ENCODE data around the gene ECT2L. TPM values are rescaled to one million over a fixed set of nuclear protein-coding genes. Genes with fewer than 3 reads are reported as not detected.
A peak's percentile ranks its signal among the peaks of the same experiment; 100 is the strongest.

ECT2L gene
- total and polyA plus RNA-seq, 2 of the 4 experiments (the other 2 are of a cell fraction), result not detected

DNA sequence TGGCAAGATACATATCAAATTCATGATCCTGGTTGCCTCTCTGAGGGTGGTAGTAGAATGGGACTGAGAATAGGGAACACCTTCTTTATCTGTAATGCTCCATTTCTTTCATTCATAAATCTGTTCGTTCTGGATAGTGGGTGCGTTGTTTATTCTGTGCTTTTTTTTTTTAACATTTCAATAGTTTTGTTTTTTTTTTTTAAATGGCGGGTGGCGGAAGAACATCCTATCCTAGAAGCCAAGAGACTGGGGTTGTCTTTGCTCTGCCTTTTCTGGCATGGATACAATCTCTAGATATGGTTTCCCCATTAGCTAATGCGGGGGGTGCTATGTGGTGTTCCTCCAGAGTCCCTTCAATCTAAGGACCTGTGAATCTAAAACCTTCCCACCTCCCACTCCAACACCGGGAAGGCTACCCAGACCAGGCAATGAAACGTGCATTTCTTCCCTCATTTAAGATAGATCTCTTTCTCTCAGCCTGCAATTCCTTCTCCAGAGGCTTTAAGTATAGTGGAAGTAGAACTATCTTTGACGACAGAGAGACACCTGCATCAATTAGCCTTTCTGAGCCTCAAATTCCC is 23.2 kb upstream of the ECT2L start:
- no peak overlapping the region for H3K27ac ChIP-seq (ENCODE audit: insufficient read depth, low read length)
- no peaks in the 10 kb centered on the region for H3K9me3 ChIP-seq (ENCODE audit: control insufficient read depth, insufficient read depth, low read length)
- no peaks in the 10 kb centered on the region for H3K36me3 ChIP-seq (ENCODE audit: control insufficient read depth, insufficient read depth, low read length)
- ATAC-seq (ENCODE audit: low read depth) (no peak), DNase-seq (no peak)
- no TSS peak for BruUV-seq (replicated peaks)
- H3K56ac ChIP-seq (ENCODE audit: extremely low read depth, insufficient read depth, low read length), result no peak overlapping the region
- intact Hi-C loops (cut with micrococcal nuclease), result no loop called here
- no peaks in the 10 kb centered on the region for H3K4me1 ChIP-seq (ENCODE audit: control insufficient read depth, insufficient read depth, low read length)
- H3K4me2 ChIP-seq (ENCODE audit: low read depth, low read length), result peak overlapping the region; percentile 71
- CTCF ChIA-PET, result no interaction called here
- no peak overlapping the region for H2BK15ac ChIP-seq (ENCODE audit: low read depth, low read length)
- H2AK9ac ChIP-seq (replicated peaks; ENCODE audit: low read depth, low read length, poor library complexity), result no peak overlapping the region
- H2BK5ac ChIP-seq (ENCODE audit: low read depth, low read length, poor library complexity, severe bottlenecking), result no peak overlapping the region
- no peak overlapping the region for H2BK120ac ChIP-seq (ENCODE audit: low read depth, low read length)
- H3K14ac ChIP-seq (replicated peaks; ENCODE audit: low read depth, low read length), result no peak overlapping the region
- peak overlapping the region; percentile 99 for H2AFZ ChIP-seq (replicated peaks; ENCODE audit: low read length, poor library complexity)
- H3K9ac ChIP-seq (ENCODE audit: low read depth, low read length), result peak overlapping the region; percentile 17; the same call in 1 of the 2 replicates
- no peak overlapping the region for H3K18ac ChIP-seq (ENCODE audit: low read depth, low read length)
- no peaks in the 10 kb centered on the region for H3K27me3 ChIP-seq (ENCODE audit: control insufficient read depth, insufficient read depth, low read length)
- no peak overlapping the region for H4K5ac ChIP-seq (ENCODE audit: low read depth, low read length)
- WGBS, 2 experiments (ENCODE audit: extremely low coverage in 2 of 2, insufficient read length in 1 of 2), result no CpG with 5 or more reads among the region's 8 CpGs
- POLR2A ChIA-PET (ENCODE audit: unreplicated experiment), result no interaction called here
- H3K4ac ChIP-seq (ENCODE audit: low read depth, low read length), result no peak overlapping the region; the same call in 1 of the 2 replicates
- no peak overlapping the region for H2AK5ac ChIP-seq (ENCODE audit: low read depth, low read length)
- in situ Hi-C loops (cut with MboI; ENCODE audit: low sequenced_read_pairs), result loop anchor here (5.0 kb wide), 1 partner anchor 180 kb away; no protein-coding TSS in a partner anchor
- H3K9me1 ChIP-seq (ENCODE audit: insufficient read depth, low read length), result no peaks in the 10 kb centered on the region
- H4K20me1 ChIP-seq (ENCODE audit: insufficient read depth, low read length), result no peaks in the 10 kb centered on the region
- H4K8ac ChIP-seq (ENCODE audit: low read depth in 2 of 2, low read length in 2 of 2), result peak overlapping the region; percentile 31 to 95; a peak in 3 of 4 replicates
- H3K79me1 ChIP-seq (ENCODE audit: low read depth in 1 of 2, low read length in 2 of 2), result peaks cover 8 to 16% of the 10 kb centered on the region in 2 experiments; a peak in 3 of 4 replicates
- H2BK20ac ChIP-seq (ENCODE audit: low read depth, low read length), result no peak overlapping the region
- no peak for TF ChIP-seq MAZ (IDR thresholded peaks at IDR 0.05; ENCODE audit: borderline replicate concordance, low read depth, low read length)
- TF ChIP-seq RAD21 (IDR thresholded peaks at IDR 0.05; ENCODE audit: low read length), result no peak
- TF ChIP-seq CHD1 (IDR thresholded peaks at IDR 0.05; ENCODE audit: low read depth, low read length), result no peak
- no peak for TF ChIP-seq CEBPB (IDR thresholded peaks at IDR 0.05; ENCODE audit: low read depth, low read length)
- TF ChIP-seq, protein P1, sequence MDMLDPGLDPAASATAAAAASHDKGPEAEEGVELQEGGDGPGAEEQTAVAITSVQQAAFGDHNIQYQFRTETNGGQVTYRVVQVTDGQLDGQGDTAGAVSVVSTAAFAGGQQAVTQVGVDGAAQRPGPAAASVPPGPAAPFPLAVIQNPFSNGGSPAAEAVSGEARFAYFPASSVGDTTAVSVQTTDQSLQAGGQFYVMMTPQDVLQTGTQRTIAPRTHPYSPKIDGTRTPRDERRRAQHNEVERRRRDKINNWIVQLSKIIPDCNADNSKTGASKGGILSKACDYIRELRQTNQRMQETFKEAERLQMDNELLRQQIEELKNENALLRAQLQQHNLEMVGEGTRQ (IDR thresholded peaks at IDR 0.05; ENCODE audit: low read depth, low read length), result no peak
- no peak overlapping the region for H4K91ac ChIP-seq (ENCODE audit: insufficient read depth, low read depth, low read length)
- dilution Hi-C loops (cut with HindIII; ENCODE audit: low sequenced_read_pairs, unreplicated experiment), result no loop called here
- no peak overlapping the region for H3K23ac ChIP-seq (ENCODE audit: low read depth, low read length)
- peak overlapping the region; percentile 85; the same call in 1 of the 2 replicates for H3K4me3 ChIP-seq (ENCODE audit: insufficient read depth, low read depth, low read length)
